Transverse colon (tissue), 4 donors: Measurements from ENCODE around the gene P2RX5. TPM values are rescaled to one million over a fixed set of nuclear protein-coding genes. Genes with fewer than 3 reads are reported as not detected.
"Not testable (repeated sequence)": the region's sequence is repeated elsewhere in the genome, so short reads cannot be mapped to it uniquely, and the experiment has no call there.

ENCODE experiments used
- DNase-seq: peaks from one replicate; pipeline ENCODE4 v3.0.0-alpha.2; 2019
- H3K27ac ChIP-seq, 4 donors: fragments of 200-600 bp; sonication (generic); 2 replicates each; pipeline ENCODE4 v1.5.1; 2016 to 2018; ENCODE audit warnings: inconsistent platforms in 4 of 4
- H3K27me3 ChIP-seq: fragments of 200-600 bp; sonication (generic); 2 replicates; pipeline ENCODE4 v1.5.1; 2017; ENCODE audit warnings: inconsistent platforms
- H3K36me3 ChIP-seq, 4 donors: fragments of 200-600 bp; sonication (generic); 2 replicates each; pipeline ENCODE4 v1.5.1; 2017 to 2019; ENCODE audit warnings: inconsistent platforms in 4 of 4
- H3K4me1 ChIP-seq, 4 donors: fragments of 200-600 bp; sonication (generic); 2 replicates each; pipeline ENCODE4 v1.5.1; 2017 to 2020; ENCODE audit warnings: inconsistent platforms in 4 of 4
- H3K4me3 ChIP-seq, 4 donors: fragments of 200-600 bp; sonication (generic); 1 replicate in 1 of 4; 2 replicates in 3 of 4; pipeline versions ENCODE4 v1.5.1 to v1.6.1; 2017 to 2019; ENCODE audit warnings: inconsistent platforms in 4 of 4
- H3K9me3 ChIP-seq, 2 donors: fragments of 200-600 bp; sonication (generic); 2 replicates each; pipeline ENCODE4 v1.5.1; 2017 to 2019; ENCODE audit warnings: inconsistent platforms in 2 of 2
- EP300 ChIP-seq: sonication (generic); formaldehyde crosslinking; IDR thresholded peaks from one replicate; pipeline ENCODE4 v1.6.1; 2017; ENCODE audit warnings: antibody characterized with exemption, low read depth
- POLR2A ChIP-seq: fragments of 450-650 bp; IDR thresholded peaks from one replicate; pipeline ENCODE4 v1.6.1; 2016; ENCODE audit warnings: antibody characterized with exemption, mild to moderate bottlenecking, moderate library complexity
- POLR2AphosphoS5 ChIP-seq, 3 donors: sonication (generic); formaldehyde crosslinking; IDR thresholded peaks; one replicate each; pipeline ENCODE4 v1.6.1; 2016; ENCODE audit warnings: antibody characterized with exemption in 3 of 3
- WGBS, 2 donors: methylation state at CpG; one replicate each; pipeline ENCODE4 v1.1.5; 2018; ENCODE audit warnings: low coverage in 1 of 2; 5-methylcytosine and 5-hydroxymethylcytosine counted together
- in situ Hi-C, 4 donors: fragments of 200-750 bp; cut with MboI; loops; one replicate each; pipeline versions ENCODE4 v1.15.0 to v1.15.1; 2017; ENCODE audit warnings: low sequenced_read_pairs in 3 of 4, low pct_ligation_motif_present in 1 of 4, low pct_unique_long_range_greater_than_20kb in 1 of 4
- intact Hi-C: fragments of 100-400 bp; cut with DNase I; formaldehyde crosslinking; loops from one replicate; pipeline ENCODE4 v1.15.1; 2023; ENCODE audit warnings: low total_unique reads
- total RNA-seq, 4 donors: library from RNA; depleted of rRNA; stranded (reverse); fragments of >200 nt; gene quantifications; one replicate each; pipeline ENCODE4 v1.1.0, GENCODE V29; 2016
- TF ChIP-seq, protein P1 (sequence below), 5 experiments: fragments of 200-600 bp in 3 of 5; fragments of 450-650 bp in 2 of 5; sonication (generic) in 3 of 5; IDR thresholded peaks; 1 replicate in 2 of 5; 2 replicates in 3 of 5; pipeline ENCODE4 v1.5.1; 2016 to 2017; ENCODE audit warnings: antibody characterized with exemption in 5 of 5, inconsistent platforms in 3 of 5, mild to moderate bottlenecking in 2 of 5, moderate library complexity in 1 of 5

Gene P2RX5
- total RNA-seq, 4 donors from 2014 or later = 0.68 to 11.4 (median 2.1) TPM

DNA sequence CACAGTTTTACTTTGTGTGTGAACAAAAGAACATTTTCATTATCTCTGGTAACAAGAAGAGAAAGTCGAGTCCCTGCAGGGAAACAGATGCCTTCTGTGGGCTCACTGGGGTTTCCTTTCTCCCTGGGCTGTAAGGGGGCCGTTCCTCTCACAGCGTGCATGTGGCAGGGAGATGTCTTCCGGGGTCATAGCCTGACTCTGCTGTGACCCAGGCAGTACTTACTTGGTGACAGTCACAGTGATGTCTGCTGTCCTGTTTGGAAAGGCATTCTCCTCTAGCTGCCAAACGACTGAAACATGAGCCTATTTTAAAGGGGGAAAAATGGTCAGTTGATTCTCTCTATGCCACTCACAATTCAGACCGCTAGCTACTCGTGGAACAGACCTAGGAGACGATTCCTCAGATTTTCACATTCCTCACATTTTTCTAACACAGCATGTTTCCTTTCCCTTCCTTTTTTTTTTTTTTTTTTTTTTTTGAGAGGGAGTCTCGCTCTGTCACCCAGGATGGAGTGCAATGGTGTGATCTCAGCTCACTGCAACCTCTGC is 35.0 kb upstream of the P2RX5 start:
- TF ChIP-seq EP300 (no peak), POLR2A (no peak), POLR2AphosphoS5 (IDR thresholded peaks at IDR 0.05) (no peak)
- TF ChIP-seq, protein P1, sequence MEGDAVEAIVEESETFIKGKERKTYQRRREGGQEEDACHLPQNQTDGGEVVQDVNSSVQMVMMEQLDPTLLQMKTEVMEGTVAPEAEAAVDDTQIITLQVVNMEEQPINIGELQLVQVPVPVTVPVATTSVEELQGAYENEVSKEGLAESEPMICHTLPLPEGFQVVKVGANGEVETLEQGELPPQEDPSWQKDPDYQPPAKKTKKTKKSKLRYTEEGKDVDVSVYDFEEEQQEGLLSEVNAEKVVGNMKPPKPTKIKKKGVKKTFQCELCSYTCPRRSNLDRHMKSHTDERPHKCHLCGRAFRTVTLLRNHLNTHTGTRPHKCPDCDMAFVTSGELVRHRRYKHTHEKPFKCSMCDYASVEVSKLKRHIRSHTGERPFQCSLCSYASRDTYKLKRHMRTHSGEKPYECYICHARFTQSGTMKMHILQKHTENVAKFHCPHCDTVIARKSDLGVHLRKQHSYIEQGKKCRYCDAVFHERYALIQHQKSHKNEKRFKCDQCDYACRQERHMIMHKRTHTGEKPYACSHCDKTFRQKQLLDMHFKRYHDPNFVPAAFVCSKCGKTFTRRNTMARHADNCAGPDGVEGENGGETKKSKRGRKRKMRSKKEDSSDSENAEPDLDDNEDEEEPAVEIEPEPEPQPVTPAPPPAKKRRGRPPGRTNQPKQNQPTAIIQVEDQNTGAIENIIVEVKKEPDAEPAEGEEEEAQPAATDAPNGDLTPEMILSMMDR (IDR thresholded peaks at IDR 0.05) = no peak
- WGBS, 2 donors = 71 to 74% methylated on average over 5 to 9 of the region's 9 CpGs
- H3K36me3 ChIP-seq = no peaks in the 10 kb centered on the region
- no peak overlapping the region for H3K4me3 ChIP-seq
- no peaks in the 10 kb centered on the region for H3K9me3 ChIP-seq
- DNase-seq = no peak
- intact Hi-C loops = loop anchor here (10.0 kb wide), 1 partner anchor 274 kb away; no protein-coding TSS in a partner anchor
- H3K4me1 ChIP-seq = no peaks in the 10 kb centered on the region
- H3K27ac ChIP-seq = no peak overlapping the region
- H3K27me3 ChIP-seq = no peaks in the 10 kb centered on the region
- in situ Hi-C loops = loop anchor here (10.0 to 25.0 kb wide), 2 partner anchors 94 to 106 kb away; partner anchors contain the start of gene NCBP3 (in 2 of the 4)

DNA sequence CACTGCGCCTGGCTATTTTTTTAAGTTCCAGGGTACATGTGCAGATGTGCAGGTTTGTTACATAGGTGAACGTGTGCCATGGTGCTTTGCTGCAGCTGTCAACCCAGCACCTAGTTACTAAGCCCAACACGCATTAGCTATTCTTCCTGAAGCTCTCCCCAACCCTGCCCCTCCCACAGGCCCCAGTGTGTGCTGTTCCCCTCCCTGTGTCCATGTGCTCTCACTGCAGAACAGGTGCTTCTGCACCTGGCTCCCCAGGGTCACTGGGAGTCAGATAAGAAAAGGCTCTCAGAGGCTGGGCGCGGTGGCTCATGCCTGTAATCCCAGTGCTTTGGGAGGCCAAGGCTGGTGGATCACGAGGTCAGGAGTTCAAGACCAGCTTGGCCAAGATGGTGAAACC is 33.9 kb upstream of the P2RX5 start:
- in situ Hi-C loops = loop anchor here (10.0 to 25.0 kb wide), 2 partner anchors 95 to 107 kb away; partner anchors contain the start of gene NCBP3 (in 2 of the 4)

DNA sequence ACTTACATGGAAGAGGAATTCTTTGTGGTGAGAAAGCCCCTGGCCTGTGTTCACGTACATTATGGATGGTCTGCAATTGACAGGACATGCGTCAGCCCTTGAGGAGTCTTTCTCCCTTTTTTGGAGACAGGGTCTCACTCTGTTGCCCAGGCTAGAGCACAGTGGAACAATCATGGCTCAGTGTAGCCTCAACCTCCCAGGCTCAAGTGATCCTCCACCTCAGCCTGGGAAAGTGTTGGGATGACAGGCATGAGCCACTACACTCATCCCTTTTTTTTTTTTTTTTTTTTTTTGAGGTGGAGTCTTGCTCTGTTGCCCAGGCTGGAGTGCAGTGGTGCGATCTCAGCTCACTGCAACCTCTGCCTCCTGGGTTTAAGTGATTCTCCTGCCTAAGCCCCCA is 32.1 kb upstream of the P2RX5 start:
- H3K27ac ChIP-seq, H3K9me3 ChIP-seq, DNase-seq, H3K36me3 ChIP-seq, H3K27me3 ChIP-seq, H3K4me3 ChIP-seq, intact Hi-C loops: not testable (repeated sequence)
- in situ Hi-C loops = loop anchor here in 2 of 4 donors (25.0 kb wide), 1 partner anchor 109 kb away; the partner anchor contains the start of gene NCBP3 (in 2 of the 2)
- H3K4me1 ChIP-seq = peaks cover 0 to 12% (median 9%) of the 10 kb centered on the region in 4 donors
- 97% methylated on average over 3 of the region's 3 CpGs; no CpG with 5 or more reads in 1 of the 2 donors for WGBS, 2 donors

More for the DNA sequence above, 33.9 kb upstream of the P2RX5 start:
- whole genome bisulfite sequencing, 2 donors = 66% methylated on average over 6 of the region's 6 CpGs; no CpG with 5 or more reads in 1 of the 2 donors
- no peak overlapping the region for H3K4me3 ChIP-seq
- H3K4me1 ChIP-seq = peaks cover 0 to 2% (median 0%) of the 10 kb centered on the region in 4 donors
- H3K27ac ChIP-seq = no peak overlapping the region
- intact Hi-C loops = loop anchor here (10.0 kb wide), 1 partner anchor 275 kb away; no protein-coding TSS in a partner anchor
- peak in 1 of 3 donors; percentile 10 for TF ChIP-seq POLR2AphosphoS5 (IDR thresholded peaks at IDR 0.05)
- TF ChIP-seq POLR2A = no peak
- no peaks in the 10 kb centered on the region for H3K9me3 ChIP-seq
- DNase-seq = no peak
- H3K36me3 ChIP-seq = no peaks in the 10 kb centered on the region
- no peaks in the 10 kb centered on the region for H3K27me3 ChIP-seq

DNA sequence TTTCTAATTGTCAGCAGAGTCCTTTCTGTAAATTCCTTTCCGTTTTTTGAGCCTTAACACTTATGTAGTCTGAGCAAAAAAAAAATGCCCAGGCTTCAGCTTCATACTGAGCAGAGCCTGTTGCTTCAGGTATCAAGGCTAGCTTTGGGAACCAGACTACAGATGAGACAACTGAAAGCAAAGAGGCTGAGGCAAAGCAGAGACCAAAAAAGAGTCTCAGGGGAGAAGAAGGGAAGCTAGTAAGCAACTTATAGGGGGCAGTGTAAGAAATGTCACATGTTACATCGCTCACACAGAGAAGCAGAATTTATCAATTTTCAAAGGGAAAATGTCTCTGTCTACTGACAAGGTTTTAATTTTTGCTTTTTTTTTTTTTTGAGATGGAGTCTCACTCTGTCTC is 31.1 kb upstream of the P2RX5 start:
- Histone ChIP-seq H3K9me3 (no peaks in the 10 kb centered on the region), H3K4me3 (no peak overlapping the region), H3K4me1 (peaks cover 7 to 22% (median 15%) of the 10 kb centered on the region in 4 donors), H3K27me3 (no peaks in the 10 kb centered on the region), H3K27ac (no peak overlapping the region), H3K36me3 (no peaks in the 10 kb centered on the region)
- intact Hi-C loops (no loop called here), in situ Hi-C loops (loop anchor here in 2 of 4 donors (25.0 kb wide), 1 partner anchor 110 kb away; the partner anchor contains the start of gene NCBP3 (in 2 of the 2))
- TF ChIP-seq POLR2A (no peak), POLR2AphosphoS5 (IDR thresholded peaks at IDR 0.05) (no peak), EP300 (no peak)
- TF ChIP-seq, protein P1 (IDR thresholded peaks at IDR 0.05) = no peak
- 29 to 35% methylated on average over 2 of the region's 2 CpGs for WGBS, 2 donors
- no peak for DNase-seq

DNA sequence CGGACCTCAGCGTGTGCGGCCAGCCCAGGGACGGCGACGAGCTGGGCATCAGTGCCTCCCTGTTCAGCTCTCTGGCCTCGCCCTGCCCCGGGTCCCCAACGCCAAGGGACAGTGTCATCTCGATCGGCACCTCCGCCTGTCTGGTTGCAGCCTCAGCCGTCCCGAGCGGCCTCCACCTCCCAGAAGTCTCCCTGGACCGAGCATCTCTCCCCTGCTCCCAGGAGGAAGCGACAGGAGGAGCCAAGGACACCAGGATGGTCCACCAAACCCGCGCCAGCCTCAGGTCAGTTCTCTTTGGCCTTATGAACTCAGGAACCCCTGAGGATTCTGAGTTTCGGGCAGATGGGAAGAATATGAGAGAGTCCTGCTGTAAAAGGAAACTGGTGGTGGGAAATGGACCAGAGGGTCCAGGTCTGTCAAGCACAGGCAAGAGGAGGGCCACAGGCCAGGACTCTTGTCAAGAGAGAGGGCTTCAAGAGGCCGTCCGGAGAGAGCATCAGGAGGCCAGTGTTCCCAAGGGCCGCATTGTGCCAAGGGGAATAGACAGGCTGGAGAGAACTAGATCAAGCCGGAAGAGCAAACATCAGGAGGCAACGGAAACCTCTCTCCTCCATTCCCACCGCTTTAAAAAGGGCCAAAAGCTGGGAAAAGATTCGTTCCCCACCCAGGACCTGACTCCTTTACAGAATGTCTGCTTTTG is 28.6 kb upstream of the P2RX5 start:
- in situ Hi-C loops (loop anchor here in 2 of 4 donors (25.0 kb wide), 1 partner anchor 113 kb away; the partner anchor contains the start of gene NCBP3 (in 2 of the 2)), intact Hi-C loops (no loop called here)
- WGBS, 2 donors = 22 to 33% methylated on average over 3 to 21 of the region's 27 CpGs
- Histone ChIP-seq H3K27me3 (no peaks in the 10 kb centered on the region), H3K4me1 (peaks cover 10 to 46% (median 25%) of the 10 kb centered on the region in 4 donors), H3K27ac (peak overlapping the region in 1 of 4 donors; percentile 86), H3K4me3 (peak overlapping the region; percentile 62 to 79 (median 74)), H3K9me3 (no peaks in the 10 kb centered on the region), H3K36me3 (no peaks in the 10 kb centered on the region)
- DNase-seq = no peak
- TF ChIP-seq POLR2A (no peak), EP300 (no peak), POLR2AphosphoS5 (IDR thresholded peaks at IDR 0.05) (no peak)
- TF ChIP-seq, protein P1 (IDR thresholded peaks at IDR 0.05) = no peak
